Measurements from ENCODE around the gene NR2F6. TPM values are rescaled to one million over a fixed set of nuclear protein-coding genes. Genes with fewer than 3 reads are reported as not detected.
"Not testable (repeated sequence)": the region's sequence is repeated elsewhere in the genome, so short reads cannot be mapped to it uniquely, and the experiment has no call there.

Gene NR2F6
- total RNA-seq, 3 donors from 2014 or later, result 23.2 to 52.4 (median 34.7) TPM

DNA sequence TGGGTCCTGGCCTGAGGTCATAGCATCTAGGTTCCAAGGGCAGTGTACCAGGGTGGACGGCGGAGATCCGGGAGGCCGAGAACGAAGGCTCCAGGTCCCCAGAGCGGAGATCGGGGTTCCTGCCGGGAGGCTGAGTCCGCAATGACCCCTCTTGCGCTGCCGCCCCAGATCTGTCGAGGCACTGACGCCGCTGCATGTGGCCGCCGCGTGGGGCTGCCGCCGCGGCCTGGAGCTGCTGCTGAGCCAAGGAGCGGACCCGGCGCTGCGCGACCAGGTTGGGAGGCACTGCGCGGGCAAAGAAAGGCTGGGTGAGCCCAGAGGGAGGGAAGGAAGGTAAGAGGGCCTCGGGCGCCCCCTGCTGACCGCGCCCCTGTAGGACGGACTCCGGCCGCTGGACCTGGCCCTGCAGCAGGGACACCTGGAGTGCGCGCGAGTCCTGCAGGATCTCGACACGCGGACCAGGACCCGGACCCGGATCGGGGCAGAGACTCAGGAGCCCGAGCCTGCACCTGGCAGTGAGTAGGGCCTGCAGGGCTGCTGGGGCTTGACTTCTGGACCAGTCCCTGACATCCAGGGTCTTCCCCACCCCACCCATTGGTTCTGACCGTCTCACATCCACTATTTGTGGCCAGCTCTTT is 36.9 kb upstream of the NR2F6 start:
- Histone ChIP-seq H3K36me3 (no peaks in the 10 kb centered on the region), H3K27me3 (peaks cover 7 to 15% of the 10 kb centered on the region in 2 donors), H3K27ac (no peak overlapping the region), H3K4me1 (peaks cover 5 to 13% of the 10 kb centered on the region in 2 donors), H3K9me3 (no peaks in the 10 kb centered on the region), H3K4me3 (peak overlapping the region; percentile 20 to 67 (median 39))
- peak; percentile 67 to 90 for DNase-seq (ENCODE audit: low spot score in 2 of 2)
- TF ChIP-seq POLR2AphosphoS5 (IDR thresholded peaks at IDR 0.05) (peak in 1 of 3 donors; percentile 13), POLR2A (IDR thresholded peaks at IDR 0.05) (no peak)
- TF ChIP-seq, protein P1, sequence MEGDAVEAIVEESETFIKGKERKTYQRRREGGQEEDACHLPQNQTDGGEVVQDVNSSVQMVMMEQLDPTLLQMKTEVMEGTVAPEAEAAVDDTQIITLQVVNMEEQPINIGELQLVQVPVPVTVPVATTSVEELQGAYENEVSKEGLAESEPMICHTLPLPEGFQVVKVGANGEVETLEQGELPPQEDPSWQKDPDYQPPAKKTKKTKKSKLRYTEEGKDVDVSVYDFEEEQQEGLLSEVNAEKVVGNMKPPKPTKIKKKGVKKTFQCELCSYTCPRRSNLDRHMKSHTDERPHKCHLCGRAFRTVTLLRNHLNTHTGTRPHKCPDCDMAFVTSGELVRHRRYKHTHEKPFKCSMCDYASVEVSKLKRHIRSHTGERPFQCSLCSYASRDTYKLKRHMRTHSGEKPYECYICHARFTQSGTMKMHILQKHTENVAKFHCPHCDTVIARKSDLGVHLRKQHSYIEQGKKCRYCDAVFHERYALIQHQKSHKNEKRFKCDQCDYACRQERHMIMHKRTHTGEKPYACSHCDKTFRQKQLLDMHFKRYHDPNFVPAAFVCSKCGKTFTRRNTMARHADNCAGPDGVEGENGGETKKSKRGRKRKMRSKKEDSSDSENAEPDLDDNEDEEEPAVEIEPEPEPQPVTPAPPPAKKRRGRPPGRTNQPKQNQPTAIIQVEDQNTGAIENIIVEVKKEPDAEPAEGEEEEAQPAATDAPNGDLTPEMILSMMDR (IDR thresholded peaks at IDR 0.05), result peak; percentile 89 to 93 (median 92)
- intact Hi-C loops (cut with DNase I; ENCODE audit: low total_unique reads), result loop anchor here (10.0 kb wide), 1 partner anchor 218 kb away; no protein-coding TSS in a partner anchor

DNA sequence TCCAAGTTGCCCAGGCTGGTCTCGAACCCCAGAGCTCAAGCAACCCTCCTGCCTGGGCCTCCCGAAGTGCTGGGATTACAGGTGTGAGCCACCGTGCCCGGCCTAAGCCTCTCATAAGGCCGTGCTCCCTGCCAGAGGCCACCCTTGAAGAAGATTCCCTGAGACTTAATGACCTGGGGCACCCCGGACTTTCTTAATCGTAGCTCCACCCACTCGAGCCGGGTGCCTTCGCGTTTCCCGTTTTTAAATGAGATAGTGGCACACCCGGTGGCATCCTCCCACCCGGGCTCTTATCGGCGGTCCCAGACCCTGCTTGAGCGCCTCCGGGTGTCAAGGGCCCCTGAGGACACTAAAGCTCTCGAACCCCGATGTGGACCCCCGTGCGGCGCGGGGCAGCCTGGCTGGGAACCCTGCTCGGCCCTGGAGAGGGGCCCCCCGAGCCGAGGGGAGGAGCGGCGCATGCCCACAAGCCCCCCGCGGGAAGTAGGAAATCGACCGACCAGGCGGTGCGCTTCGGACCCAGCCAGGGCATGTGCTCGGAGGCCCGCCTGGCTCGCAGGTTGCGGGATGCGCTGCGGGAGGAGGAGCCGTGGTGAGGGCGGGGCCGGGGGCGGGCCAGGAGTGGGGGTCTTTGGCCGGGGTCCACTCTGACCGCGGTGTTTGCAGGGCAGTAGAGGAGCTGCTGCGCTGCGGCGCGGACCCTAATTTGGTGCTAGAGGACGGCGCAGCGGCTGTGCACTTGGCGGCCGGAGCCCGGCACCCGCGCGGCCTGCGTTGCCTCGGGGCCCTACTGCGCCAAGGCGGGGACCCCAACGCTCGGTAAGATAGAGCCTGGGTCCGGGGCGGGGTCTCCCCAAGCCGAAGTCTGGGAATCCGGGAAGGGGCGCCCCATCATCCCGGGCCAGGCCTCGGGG is 35.9 kb upstream of the NR2F6 start, which contains the start of gene ANKLE1:
Gene ANKLE1 (plus strand): TSS at position 511 of the 914 bp plus-strand sequence. CDS start 20 bp downstream, at position 531.
- Histone ChIP-seq H3K9me3 (no peaks in the 10 kb centered on the region), H3K36me3 (no peaks in the 10 kb centered on the region), H3K4me1 (peaks cover 5 to 13% of the 10 kb centered on the region in 2 donors), H3K27ac (no peak within 1 kb of the TSS), H3K27me3 (peaks cover 7 to 15% of the 10 kb centered on the region in 2 donors), H3K4me3 (peak within 1 kb of the TSS; percentile 20 to 67 (median 39))
- intact Hi-C loops (cut with DNase I; ENCODE audit: low total_unique reads), result loop anchor here (10.0 kb wide), 1 partner anchor 217 kb away; no protein-coding TSS in a partner anchor
- DNase-seq (ENCODE audit: low spot score in 2 of 2), result no peak
- TF ChIP-seq, protein P1 (IDR thresholded peaks at IDR 0.05), result no peak
- no peak for TF ChIP-seq POLR2A (IDR thresholded peaks at IDR 0.05)
- no peak for TF ChIP-seq POLR2AphosphoS5 (IDR thresholded peaks at IDR 0.05)

DNA sequence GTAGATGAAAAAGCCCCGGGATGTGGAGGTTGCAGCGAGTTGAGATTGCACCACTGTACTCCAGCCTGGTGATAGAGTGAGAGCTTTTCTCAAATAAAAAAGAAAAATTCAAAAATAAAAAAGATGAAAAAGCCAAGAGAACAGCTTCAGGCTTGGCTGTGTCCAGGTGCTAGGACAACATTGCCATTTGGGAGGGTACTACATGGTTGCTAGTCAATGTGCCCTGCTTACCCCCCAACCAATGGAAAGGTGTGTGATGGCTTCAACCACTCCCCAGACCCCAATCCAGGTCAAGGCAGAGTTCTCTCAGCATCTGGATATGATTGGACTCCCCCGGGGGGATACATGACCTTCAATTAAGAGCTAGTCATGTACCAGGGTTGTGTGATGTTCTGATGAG is 33.7 kb upstream of the NR2F6 start:
- DNase-seq (ENCODE audit: low spot score in 2 of 2), result no peak
- Histone ChIP-seq H3K4me1 (peaks cover 5 to 13% of the 10 kb centered on the region in 2 donors), H3K9me3 (no peaks in the 10 kb centered on the region), H3K4me3 (no peak overlapping the region), H3K27me3 (peaks cover 7 to 15% of the 10 kb centered on the region in 2 donors), H3K36me3 (no peaks in the 10 kb centered on the region), H3K27ac (no peak overlapping the region)
- TF ChIP-seq, protein P1 (IDR thresholded peaks at IDR 0.05), result no peak
- TF ChIP-seq POLR2A (IDR thresholded peaks at IDR 0.05) (no peak), POLR2AphosphoS5 (IDR thresholded peaks at IDR 0.05) (no peak)
- intact Hi-C loops (cut with DNase I; ENCODE audit: low total_unique reads), result no loop called here

DNA sequence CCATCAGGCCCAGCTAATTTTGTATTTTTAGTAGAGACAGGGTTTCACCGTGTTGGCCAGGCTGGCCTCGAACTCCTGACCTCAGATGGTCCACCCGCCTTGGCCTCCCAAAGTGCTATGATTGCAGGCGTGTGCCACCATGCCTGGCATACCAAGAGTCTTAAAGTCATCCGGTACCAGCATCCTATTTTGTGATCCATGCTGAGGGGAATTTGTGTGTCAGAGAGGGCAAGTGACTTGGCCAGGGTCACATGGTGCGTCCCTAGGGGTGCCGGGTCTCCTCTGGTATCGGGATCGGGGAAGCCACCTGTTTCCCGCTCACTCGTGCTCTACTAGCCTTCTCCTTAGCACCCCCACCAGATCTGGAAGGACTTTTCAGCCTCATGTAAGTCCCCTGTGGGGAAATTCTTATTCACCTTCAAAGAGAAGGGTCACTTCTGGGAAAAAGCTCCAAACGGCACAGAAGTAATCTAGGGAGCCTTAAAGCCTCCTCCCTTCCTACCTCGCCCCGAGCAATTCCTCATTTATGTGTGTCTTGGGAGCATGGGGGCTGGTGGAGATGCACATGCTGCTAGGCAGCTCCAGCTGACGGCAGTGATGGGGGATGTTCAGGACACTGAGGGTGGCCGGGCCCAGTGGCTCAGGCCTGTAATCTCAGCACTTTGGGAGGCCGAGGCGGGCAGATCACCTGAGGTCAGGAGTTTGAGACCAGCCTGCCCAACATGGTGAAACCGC is 29.9 kb upstream of the NR2F6 start:
- TF ChIP-seq POLR2A (IDR thresholded peaks at IDR 0.05) (no peak), POLR2AphosphoS5 (IDR thresholded peaks at IDR 0.05) (no peak)
- TF ChIP-seq, protein P1 (IDR thresholded peaks at IDR 0.05), result no peak
- Histone ChIP-seq H3K36me3 (no peaks in the 10 kb centered on the region), H3K4me1 (no peaks in the 10 kb centered on the region), H3K9me3 (no peaks in the 10 kb centered on the region), H3K27me3 (no peaks in the 10 kb centered on the region), H3K4me3 (no peak overlapping the region), H3K27ac (no peak overlapping the region)
- DNase-seq (ENCODE audit: low spot score in 2 of 2), result no peak
- intact Hi-C loops (cut with DNase I; ENCODE audit: low total_unique reads), result no loop called here

DNA sequence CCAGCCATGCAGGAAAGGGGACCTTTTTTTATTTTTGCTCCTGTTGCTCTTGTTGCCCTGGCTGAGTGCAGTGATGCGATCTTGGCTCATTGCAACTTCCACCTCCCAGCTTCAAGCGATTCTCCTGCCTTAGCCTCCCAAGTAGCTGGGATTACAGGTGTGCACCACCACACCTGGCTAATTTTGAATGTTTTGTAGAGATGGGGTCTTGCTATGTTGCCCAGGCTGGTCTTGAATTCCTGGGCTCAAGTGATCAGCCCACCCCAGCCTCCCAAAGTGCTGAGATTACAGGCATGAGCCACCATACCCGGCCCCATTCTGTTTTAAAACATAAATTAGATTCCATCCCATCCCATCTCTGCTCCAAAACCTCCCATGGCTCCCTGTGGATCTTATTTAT is 29.2 kb upstream of the NR2F6 start:
- H3K36me3 ChIP-seq; H3K4me1 ChIP-seq; H3K4me3 ChIP-seq; H3K27ac ChIP-seq; H3K27me3 ChIP-seq; H3K9me3 ChIP-seq; DNase-seq (ENCODE audit: low spot score in 2 of 2); intact Hi-C loops (cut with DNase I; ENCODE audit: low total_unique reads): not testable (repeated sequence)
